COLO829 (cell line): Measurements from ENCODE around the gene DCDC2C.
A peak's percentile ranks its signal among the peaks of the same experiment; 100 is the strongest.

ENCODE experiments used
- DNase-seq: peaks from one replicate; pipeline ENCODE4 v3.0.0; 2012; ENCODE audit warnings: low spot score

Gene DCDC2C

GRCh38 chr2:3674066-3674845 lies 29.1 kb upstream of the DCDC2C start:
- no peak for DNase-seq

GRCh38 chr2:3675687-3676086 lies 27.7 kb upstream of the DCDC2C start:
- no peak for DNase-seq

- DNase-seq: no peak
These were observed 25.9 kb upstream of the DCDC2C start for GRCh38 chr2:3677436-3677835.

- DNase-seq: no peak
These were observed 25.2 kb upstream of the DCDC2C start for GRCh38 chr2:3678212-3678611.

- DNase-seq: no peak
These were observed 24.2 kb upstream of the DCDC2C start for GRCh38 chr2:3679180-3679579.

- DNase-seq: no peak
These were observed 23.6 kb upstream of the DCDC2C start for GRCh38 chr2:3679616-3680393.

- DNase-seq: no peak
These were observed 22.6 kb upstream of the DCDC2C start for GRCh38 chr2:3680548-3681345.

- DNase-seq: no peak
These were observed 21.8 kb upstream of the DCDC2C start for GRCh38 chr2:3681625-3682024.

- DNase-seq: no peak
These were observed 20.6 kb upstream of the DCDC2C start for GRCh38 chr2:3682811-3683210.

- no peak for DNase-seq
These were observed 19.5 kb upstream of the DCDC2C start for GRCh38 chr2:3683748-3684454.

- no peak for DNase-seq
These were observed 13.2 kb upstream of the DCDC2C start for GRCh38 chr2:3689998-3690748.

GRCh38 chr2:3692375-3692774 lies 11.0 kb upstream of the DCDC2C start:
- DNase-seq: peak; percentile 53

GRCh38 chr2:3696545-3696944 lies 6.8 kb upstream of the DCDC2C start:
- DNase-seq: no peak

- DNase-seq: no peak
These were observed 2.3 kb upstream of the DCDC2C start for GRCh38 chr2:3701071-3701470.

- DNase-seq: no peak
These were observed 481 bp downstream of the DCDC2C start for GRCh38 chr2:3703757-3704355.

GRCh38 chr2:3704692-3705091 lies 1.3 kb downstream of the DCDC2C start:
- no peak for DNase-seq

- DNase-seq: no peak
These were observed 2.4 kb downstream of the DCDC2C start for GRCh38 chr2:3705782-3706181.

GRCh38 chr2:3706892-3707291 lies 3.5 kb downstream of the DCDC2C start:
- DNase-seq: no peak

- no peak for DNase-seq
These were observed 5.2 kb downstream of the DCDC2C start for GRCh38 chr2:3708576-3708975.

- no peak for DNase-seq
These were observed 5.8 kb downstream of the DCDC2C start for GRCh38 chr2:3709225-3709624.

GRCh38 chr2:3712424-3712823 lies 9.0 kb downstream of the DCDC2C start:
- DNase-seq: no peak
